Activated CD4-positive, alpha-beta T cell treated with anti-CD3 and anti-CD28 coated beads, Interleukin-2, amount 10 ng/mL, durations not matched to agents 24 days and 14 days (primary cell): ENCODE results near the gene FASTKD1. TPM values are rescaled to one million over a fixed set of nuclear protein-coding genes. Genes with fewer than 3 reads are reported as not detected.

Experiments used
- total RNA-seq: library from RNA; stranded (reverse); gene quantifications from 2 replicates; pipeline ENCODE4 v1.2.3, GENCODE V29; 2022

FASTKD1 gene
- total RNA-seq, 1 donor from 2014 or later, result 56.5 TPM

Other genes with a start within 250 kb of the FASTKD1 start
- 0.09 and 0.28 TPM in 2 replicates for gene LRP2, start 211.3 kb downstream of the FASTKD1 start, total RNA-seq
- 4.3 and 4.7 TPM in 2 replicates for gene BBS5, start 94.4 kb downstream of the FASTKD1 start, total RNA-seq
- gene KLHL41, start 64.2 kb downstream of the FASTKD1 start, total RNA-seq, result 0.07 TPM in 1 of 2 replicates, not detected in the other
- gene PPIG, start 10.5 kb upstream of the FASTKD1 start, total RNA-seq, result 59.9 and 69.3 TPM in 2 replicates
- not detected in 2 replicates for gene CFAP210, start 120.5 kb upstream of the FASTKD1 start, total RNA-seq
- 3.0 and 3.2 TPM in 2 replicates for gene PHOSPHO2, start 120.6 kb upstream of the FASTKD1 start, total RNA-seq
- 8.6 and 9.1 TPM in 2 replicates for gene KLHL23, start 160.0 kb upstream of the FASTKD1 start, total RNA-seq
- 113 TPM in 2 replicates for gene SSB, start 225.0 kb upstream of the FASTKD1 start, total RNA-seq